ENCODE measurements around the gene SLC66A3.

GRCh38 chr2:11157296-11157695 lies 2.0 kb downstream of the SLC66A3 start:
- TF ChIP-seq CTCF (IDR thresholded peaks at IDR 0.05) (no peak), POLR2AphosphoS5 (IDR thresholded peaks at IDR 0.05) (no peak)
